G401 (cell line): ENCODE results near the gene OTP. TPM values are rescaled to one million over a fixed set of nuclear protein-coding genes. Genes with fewer than 3 reads are reported as not detected.
"Not testable (repeated sequence)": the region's sequence is repeated elsewhere in the genome, so short reads cannot be mapped to it uniquely, and the experiment has no call there.

Source experiments
- DNase-seq: peaks from one replicate; pipeline ENCODE4 v3.0.0-alpha.2; 2015; ENCODE audit warnings: low spot score
- in situ Hi-C: cut with HindIII; loops from 2 replicates; pipeline ENCODE4 v1.10.0; 2016; ENCODE audit warnings: low sequenced_read_pairs, mixed read lengths
- total RNA-seq: library from RNA; depleted of rRNA; stranded (reverse); fragments of >200 nt; shearing (Covaris generic); gene quantifications from 2 replicates; pipeline ENCODE4 v1.2.3, GENCODE V29; 2014; rRNA removed

The OTP gene
- total RNA-seq, 1 experiment from 2014 or later, result not detected

GRCh38 chr5:77623203-77623740, 15.2 kb downstream of the OTP start:
- DNase-seq, result no peak
- in situ Hi-C loops, result no loop called here

GRCh38 chr5:77621440-77621839, 17.1 kb downstream of the OTP start:
- no peak for DNase-seq
- in situ Hi-C loops, result no loop called here

GRCh38 chr5:77620405-77620804, 18.1 kb downstream of the OTP start:
- DNase-seq, result no peak

GRCh38 chr5:77616920-77617319, 21.6 kb downstream of the OTP start:
- in situ Hi-C loops, result no loop called here
- no peak for DNase-seq

More at GRCh38 chr5:77620405-77620804, 18.1 kb downstream of the OTP start:
- in situ Hi-C loops, result no loop called here

GRCh38 chr5:77608927-77609326, 29.6 kb downstream of the OTP start:
- DNase-seq, in situ Hi-C loops: not testable (repeated sequence)

GRCh38 chr5:77607324-77607723, 31.2 kb downstream of the OTP start:
- DNase-seq, result no peak
- in situ Hi-C loops, result no loop called here

GRCh38 chr5:77606279-77606678, 32.2 kb downstream of the OTP start:
- in situ Hi-C loops, result no loop called here
- DNase-seq, result no peak

GRCh38 chr5:77599679-77600078, 38.8 kb downstream of the OTP start:
- no peak for DNase-seq
- in situ Hi-C loops, result no loop called here

- in situ Hi-C loops, result no loop called here
Observed at GRCh38 chr5:77590347-77590746, 48.2 kb downstream of the OTP start.

GRCh38 chr5:77588175-77588574, 50.3 kb downstream of the OTP start:
- no peak for DNase-seq
- in situ Hi-C loops, result no loop called here

More at GRCh38 chr5:77590347-77590746, 48.2 kb downstream of the OTP start:
- no peak for DNase-seq

GRCh38 chr5:77586101-77586500, 52.4 kb downstream of the OTP start:
- no peak for DNase-seq
- in situ Hi-C loops, result no loop called here

GRCh38 chr5:77582143-77582542, 56.4 kb downstream of the OTP start:
- in situ Hi-C loops, result not testable (repeated sequence)

More at GRCh38 chr5:77582143-77582542, 56.4 kb downstream of the OTP start:
- not testable (repeated sequence) for DNase-seq

Other genes with a start within 250 kb of the OTP start
- 148 and 171 TPM in 2 replicates for gene WDR41, start 146.4 kb downstream of the OTP start, total RNA-seq
- gene TBCA, start 137.6 kb upstream of the OTP start, total RNA-seq, result 493 and 498 TPM in 2 replicates